ENCODE measurements around the gene GOLIM4.
"Not testable (repeated sequence)": the region's sequence is repeated elsewhere in the genome, so short reads cannot be mapped to it uniquely, and the experiment has no call there.

GOLIM4 gene

GRCh38 chr3:168095611-168096209 lies at the start of gene GOLIM4:
GOLIM4 (minus strand) TSS chr3:168095924; CDS start chr3:168095285, 639 bp downstream.
- DNase-seq, result peak; percentile 46

- no peak for DNase-seq
These were observed 45.8 kb upstream of the GOLIM4 start for GRCh38 chr3:168141405-168141998.

DNA sequence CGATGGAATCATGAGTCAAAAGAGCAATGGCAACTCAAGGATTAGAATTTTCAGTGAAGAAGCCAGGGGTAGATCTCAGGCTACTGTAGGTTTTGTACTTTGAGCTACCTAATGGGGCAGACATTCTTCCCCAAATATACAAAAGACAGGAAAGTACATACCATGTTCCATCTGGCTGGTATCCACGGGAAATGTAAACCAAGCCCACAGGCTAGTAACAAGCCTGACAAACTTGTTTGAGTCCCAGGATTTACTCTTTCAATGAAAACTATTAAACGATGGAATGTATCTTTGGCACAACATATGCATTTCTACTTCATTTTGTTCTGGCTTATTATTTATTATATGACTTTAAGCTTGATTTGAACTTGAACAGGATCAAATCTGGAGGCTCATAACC lies 44.2 kb upstream of the GOLIM4 start:
- no peak for DNase-seq

- DNase-seq, result no peak
These were observed 42.7 kb upstream of the GOLIM4 start for GRCh38 chr3:168138421-168138820.

DNA sequence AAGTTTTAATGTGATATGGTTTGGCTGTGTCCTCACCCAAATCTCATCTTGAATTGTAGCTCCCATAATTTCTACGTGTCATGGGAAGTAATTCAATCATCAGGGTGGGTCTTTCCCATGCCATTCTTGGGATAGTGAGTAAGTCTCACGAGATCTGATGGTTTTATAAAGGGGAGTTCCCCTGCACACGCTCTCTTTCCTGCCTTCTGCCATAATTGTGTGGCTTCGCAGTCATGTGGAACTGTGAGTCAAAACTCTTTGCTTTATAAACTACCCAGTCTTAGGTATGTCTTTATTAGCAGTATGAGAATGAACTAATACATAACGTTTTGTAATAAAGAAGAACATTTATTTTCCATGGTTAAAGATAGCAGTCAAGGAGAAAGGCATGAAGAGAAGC lies 39.2 kb upstream of the GOLIM4 start:
- no peak for DNase-seq

- DNase-seq, result not testable (repeated sequence)
These were observed 34.5 kb upstream of the GOLIM4 start for GRCh38 chr3:168130250-168130649.

DNA sequence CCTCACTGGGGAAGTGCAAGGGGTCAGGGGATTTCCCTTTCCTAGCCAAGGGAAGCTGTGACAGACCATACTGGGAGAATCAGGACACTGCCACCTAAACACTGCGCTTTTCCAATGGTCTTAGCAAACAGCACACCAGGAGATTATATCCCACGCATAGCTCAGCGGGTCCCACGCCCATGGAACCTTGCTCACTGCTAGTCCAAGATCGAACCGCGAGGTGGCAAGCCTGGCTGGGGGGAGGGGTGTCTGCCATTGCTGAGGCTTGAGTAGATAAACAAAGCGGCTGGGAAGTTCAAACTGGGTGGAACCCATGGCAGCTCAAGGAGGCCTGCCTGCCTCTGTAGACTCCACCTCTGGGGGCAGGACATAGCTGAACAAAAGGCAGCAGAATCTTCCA lies 32.7 kb upstream of the GOLIM4 start:
- DNase-seq, result not testable (repeated sequence)

- no peak for DNase-seq
These were observed 31.7 kb upstream of the GOLIM4 start for GRCh38 chr3:168127466-168127865.

DNA sequence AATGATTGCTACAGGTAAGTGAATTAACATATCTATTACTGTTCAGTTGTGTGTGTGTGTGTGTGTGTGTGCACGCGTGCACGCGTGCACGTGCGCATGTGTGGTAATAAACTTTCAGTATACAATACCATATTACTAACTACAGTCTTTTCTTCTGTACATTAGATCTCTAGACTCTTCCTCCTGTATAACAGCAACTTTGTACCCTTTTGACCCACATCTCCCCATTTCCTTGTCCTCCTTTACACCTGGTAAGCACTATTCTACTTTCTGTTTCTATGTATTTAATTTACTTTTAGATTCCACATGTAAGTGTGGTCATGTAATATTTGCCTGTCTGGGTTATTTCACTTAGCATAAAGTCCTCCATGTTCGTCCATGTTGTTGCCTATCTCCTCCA lies 29.1 kb upstream of the GOLIM4 start:
- no peak for DNase-seq

- no peak for DNase-seq
These were observed 28.6 kb upstream of the GOLIM4 start for GRCh38 chr3:168124291-168124690.

DNA sequence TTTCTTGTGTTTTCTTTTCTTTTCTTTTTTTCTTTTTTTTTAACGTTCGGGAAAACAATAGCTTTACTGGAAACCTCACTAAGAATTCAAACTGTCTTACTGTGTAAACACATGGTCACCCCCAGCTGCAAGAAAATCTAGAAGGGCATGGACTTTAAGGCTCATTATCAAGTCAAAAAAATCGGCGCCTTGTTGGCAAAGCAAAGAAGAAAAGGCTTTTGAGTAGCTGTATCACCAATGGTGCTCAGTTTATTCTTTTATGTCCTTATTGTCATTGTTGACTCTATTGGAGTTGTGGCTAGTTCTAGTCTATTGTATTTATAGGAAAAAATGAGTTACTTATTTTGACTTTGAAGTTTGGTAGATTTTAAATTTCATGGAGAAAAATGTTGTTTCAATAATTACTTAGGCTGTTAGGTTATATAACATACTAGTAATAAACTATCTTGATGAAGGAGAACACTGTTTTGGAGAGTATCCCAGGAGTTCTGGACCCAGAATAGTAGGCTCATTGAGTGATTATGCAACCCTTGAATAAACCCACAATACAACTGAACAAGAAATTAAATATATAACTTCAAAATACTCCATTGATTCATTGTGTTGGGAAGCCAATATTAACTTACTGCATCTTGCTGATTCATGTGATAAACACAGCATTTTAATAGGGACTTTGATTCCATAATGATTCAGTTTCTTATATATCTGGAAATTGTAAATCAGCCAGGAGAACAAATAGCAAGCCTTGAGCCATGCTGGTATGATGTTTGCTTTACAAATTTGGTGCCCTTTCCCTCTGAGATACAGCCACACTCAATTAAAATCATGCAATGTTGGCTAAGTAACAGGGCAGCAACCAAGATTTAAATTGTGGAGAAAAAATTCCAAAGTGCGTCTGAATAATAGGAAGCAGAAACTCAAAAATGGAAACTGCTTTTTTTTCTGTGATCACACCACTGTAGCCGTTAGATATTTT lies 27.8 kb upstream of the GOLIM4 start:
- no peak for DNase-seq

- DNase-seq, result no peak
These were observed 25.7 kb upstream of the GOLIM4 start for GRCh38 chr3:168121184-168122017.

GRCh38 chr3:168117853-168118313 lies 22.2 kb upstream of the GOLIM4 start:
- DNase-seq, result no peak

DNA sequence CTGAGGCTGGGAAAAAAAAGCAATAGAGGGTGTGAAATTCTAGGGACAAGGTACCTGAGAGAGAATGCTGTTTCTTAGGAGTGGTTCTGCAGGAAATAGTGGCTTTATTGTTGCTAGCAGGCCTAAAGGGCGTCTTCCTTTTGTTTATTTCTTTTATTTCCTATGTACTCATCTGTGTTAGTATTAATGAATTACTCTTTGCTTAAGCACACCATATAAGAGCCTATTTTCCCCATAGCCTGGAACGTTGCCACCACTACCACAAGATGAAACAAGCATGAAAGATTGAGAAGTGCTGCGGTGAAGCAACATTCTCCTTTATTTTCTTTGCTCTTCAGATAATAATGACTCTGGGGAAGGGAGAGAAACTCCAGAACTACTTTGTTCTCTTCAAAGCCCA lies 21.3 kb upstream of the GOLIM4 start:
- DNase-seq, result no peak

GRCh38 chr3:168116279-168116678 lies 20.6 kb upstream of the GOLIM4 start:
- no peak for DNase-seq

DNA sequence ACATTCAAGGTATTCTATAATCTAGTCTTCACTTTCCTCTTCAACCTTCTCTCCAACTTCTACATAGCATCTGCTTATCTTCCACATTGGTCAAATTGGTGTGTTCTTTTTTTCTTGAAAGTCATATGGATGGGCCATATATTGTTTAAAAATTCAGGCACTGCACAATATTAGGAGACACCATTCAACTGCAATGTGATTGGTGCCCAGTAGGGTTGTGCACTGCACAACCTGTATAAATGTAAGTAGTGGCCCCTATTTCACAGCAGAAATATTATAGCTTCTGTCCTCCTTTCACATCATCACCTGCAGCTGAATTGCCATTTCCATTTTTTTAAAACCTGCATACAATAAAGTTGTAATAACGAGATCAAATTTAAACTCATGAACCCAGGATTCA lies 18.1 kb upstream of the GOLIM4 start:
- no peak for DNase-seq

GRCh38 chr3:168112894-168113293 lies 17.2 kb upstream of the GOLIM4 start:
- no peak for DNase-seq

DNA sequence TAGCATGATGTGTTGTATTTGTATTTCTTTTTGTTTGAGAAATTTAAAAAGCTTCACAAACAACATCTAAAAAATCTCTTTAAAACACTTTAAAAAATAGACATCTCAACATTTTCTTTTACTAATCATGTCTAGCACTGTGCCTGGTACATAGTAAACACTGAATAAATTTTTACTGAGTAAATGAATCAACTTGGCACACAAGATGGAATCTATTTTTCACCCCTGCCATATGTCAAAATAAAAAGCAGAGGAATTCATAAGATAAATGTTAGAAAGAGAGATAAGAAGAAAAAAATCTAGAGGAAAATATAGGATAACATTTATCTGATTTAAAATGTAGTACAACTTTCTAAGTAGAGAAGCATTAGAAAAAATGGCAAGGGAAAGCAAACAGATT lies 8.6 kb upstream of the GOLIM4 start:
- DNase-seq, result no peak

GRCh38 chr3:168102735-168103410 lies 7.1 kb upstream of the GOLIM4 start:
- DNase-seq, result no peak

DNA sequence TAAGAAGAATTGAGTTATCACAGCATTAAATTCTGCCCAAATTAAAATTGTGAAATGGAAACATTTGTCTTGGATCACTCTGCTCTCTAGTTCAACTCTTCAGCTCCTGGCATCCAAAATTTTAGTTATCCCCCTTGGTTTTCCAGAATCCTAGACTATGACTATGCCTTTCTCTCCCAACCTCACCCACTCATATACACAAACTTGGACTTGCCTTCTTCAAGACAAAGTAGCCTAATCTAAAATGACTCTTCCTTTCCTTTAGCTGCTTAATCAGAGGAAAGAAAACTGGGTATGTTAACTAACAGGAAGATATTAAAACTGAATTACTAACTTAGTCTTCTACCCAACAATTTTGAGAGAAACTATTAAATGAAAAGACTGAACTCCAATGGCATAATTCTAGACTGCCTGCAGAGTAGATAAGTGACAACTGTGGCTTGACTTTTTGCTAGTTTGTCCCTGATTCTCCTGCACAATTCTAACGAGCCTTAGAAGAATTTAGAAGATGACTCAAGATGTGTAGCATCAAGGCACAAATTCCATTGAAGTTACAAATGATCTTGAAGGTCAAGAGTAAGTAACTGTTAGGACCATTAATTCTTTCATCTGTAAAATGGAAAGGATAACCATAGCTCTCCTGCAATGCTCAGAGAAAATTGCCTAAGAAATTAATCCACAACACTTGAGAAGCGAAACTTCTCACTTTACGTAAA lies 5.2 kb upstream of the GOLIM4 start:
- DNase-seq, result no peak

DNA sequence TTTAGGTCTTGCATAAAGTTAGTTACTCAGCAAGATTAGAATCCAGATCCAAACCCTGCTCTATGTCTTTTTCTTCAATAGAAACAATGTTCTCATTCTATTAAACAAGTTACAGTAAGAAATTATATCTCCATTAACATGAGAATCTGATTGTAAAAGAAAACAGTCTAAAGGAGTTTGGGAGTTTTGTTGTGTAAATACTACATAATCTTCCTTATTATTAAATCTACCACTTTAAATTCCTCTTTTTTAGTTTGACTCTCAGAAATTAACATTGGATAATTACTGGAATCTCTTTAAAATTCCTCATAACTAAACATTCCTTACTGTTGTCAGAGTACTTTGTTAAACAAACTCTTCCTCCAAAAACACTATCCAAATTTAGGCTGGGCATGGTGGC lies 1.7 kb upstream of the GOLIM4 start:
- no peak for DNase-seq

All from activated CD8-positive, alpha-beta memory T cell treated with anti-CD3 and anti-CD28 coated beads, Interleukin-2, amount 50 U/mL, for 4 hours (primary cell).